ENCODE data around the gene TP53RK.

The TP53RK gene

DNA sequence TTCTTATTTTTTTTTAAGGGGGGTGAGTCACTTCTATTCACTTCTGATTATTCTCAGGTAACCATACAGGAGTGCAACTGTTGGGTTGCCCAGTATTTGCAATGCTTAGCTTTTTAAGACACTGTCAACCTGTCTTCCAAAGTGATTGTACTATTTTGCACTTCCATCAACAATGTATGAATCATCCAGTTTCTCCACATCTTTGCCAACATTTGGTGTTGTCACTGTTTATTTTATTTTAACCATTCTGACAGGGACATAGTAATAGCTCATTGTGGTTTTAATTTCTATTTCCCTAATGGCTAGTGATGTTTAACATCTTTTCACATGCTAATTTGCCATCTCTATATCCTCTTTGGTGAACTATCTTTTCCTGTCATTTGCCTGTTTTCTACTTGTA lies 36.5 kb downstream of the TP53RK start:
- no peak overlapping the region for H3K27ac ChIP-seq (replicated peaks)
- peaks cover 30% of the 10 kb centered on the region for H3K27me3 ChIP-seq (ENCODE audit: insufficient read depth, poor library complexity, severe bottlenecking)
- no peak overlapping the region for H3K4me3 ChIP-seq (replicated peaks; ENCODE audit: insufficient read depth, low read length)
- TF ChIP-seq, protein P1, sequence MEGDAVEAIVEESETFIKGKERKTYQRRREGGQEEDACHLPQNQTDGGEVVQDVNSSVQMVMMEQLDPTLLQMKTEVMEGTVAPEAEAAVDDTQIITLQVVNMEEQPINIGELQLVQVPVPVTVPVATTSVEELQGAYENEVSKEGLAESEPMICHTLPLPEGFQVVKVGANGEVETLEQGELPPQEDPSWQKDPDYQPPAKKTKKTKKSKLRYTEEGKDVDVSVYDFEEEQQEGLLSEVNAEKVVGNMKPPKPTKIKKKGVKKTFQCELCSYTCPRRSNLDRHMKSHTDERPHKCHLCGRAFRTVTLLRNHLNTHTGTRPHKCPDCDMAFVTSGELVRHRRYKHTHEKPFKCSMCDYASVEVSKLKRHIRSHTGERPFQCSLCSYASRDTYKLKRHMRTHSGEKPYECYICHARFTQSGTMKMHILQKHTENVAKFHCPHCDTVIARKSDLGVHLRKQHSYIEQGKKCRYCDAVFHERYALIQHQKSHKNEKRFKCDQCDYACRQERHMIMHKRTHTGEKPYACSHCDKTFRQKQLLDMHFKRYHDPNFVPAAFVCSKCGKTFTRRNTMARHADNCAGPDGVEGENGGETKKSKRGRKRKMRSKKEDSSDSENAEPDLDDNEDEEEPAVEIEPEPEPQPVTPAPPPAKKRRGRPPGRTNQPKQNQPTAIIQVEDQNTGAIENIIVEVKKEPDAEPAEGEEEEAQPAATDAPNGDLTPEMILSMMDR (IDR thresholded peaks at IDR 0.05; ENCODE audit: insufficient read depth, low read length), result no peak
- TF ChIP-seq, protein P2, sequence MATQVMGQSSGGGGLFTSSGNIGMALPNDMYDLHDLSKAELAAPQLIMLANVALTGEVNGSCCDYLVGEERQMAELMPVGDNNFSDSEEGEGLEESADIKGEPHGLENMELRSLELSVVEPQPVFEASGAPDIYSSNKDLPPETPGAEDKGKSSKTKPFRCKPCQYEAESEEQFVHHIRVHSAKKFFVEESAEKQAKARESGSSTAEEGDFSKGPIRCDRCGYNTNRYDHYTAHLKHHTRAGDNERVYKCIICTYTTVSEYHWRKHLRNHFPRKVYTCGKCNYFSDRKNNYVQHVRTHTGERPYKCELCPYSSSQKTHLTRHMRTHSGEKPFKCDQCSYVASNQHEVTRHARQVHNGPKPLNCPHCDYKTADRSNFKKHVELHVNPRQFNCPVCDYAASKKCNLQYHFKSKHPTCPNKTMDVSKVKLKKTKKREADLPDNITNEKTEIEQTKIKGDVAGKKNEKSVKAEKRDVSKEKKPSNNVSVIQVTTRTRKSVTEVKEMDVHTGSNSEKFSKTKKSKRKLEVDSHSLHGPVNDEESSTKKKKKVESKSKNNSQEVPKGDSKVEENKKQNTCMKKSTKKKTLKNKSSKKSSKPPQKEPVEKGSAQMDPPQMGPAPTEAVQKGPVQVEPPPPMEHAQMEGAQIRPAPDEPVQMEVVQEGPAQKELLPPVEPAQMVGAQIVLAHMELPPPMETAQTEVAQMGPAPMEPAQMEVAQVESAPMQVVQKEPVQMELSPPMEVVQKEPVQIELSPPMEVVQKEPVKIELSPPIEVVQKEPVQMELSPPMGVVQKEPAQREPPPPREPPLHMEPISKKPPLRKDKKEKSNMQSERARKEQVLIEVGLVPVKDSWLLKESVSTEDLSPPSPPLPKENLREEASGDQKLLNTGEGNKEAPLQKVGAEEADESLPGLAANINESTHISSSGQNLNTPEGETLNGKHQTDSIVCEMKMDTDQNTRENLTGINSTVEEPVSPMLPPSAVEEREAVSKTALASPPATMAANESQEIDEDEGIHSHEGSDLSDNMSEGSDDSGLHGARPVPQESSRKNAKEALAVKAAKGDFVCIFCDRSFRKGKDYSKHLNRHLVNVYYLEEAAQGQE (IDR thresholded peaks at IDR 0.05; ENCODE audit: insufficient replicate concordance, low read depth), result no peak
- TF ChIP-seq SPI1 (IDR thresholded peaks at IDR 0.05; ENCODE audit: borderline replicate concordance, low read depth) (no peak), POLR2AphosphoS5 (IDR thresholded peaks at IDR 0.05; ENCODE audit: low read depth) (no peak), GABPA (IDR thresholded peaks at IDR 0.05; ENCODE audit: low read depth) (no peak)
- DNase-seq (ENCODE audit: low read depth in 1 of 2, low spot score in 1 of 2), result no peak

- no peak for DNase-seq (ENCODE audit: low read depth in 1 of 2, low spot score in 1 of 2)
- TF ChIP-seq POLR2AphosphoS5 (IDR thresholded peaks at IDR 0.05; ENCODE audit: low read depth), result no peak
- TF ChIP-seq, protein P1 (IDR thresholded peaks at IDR 0.05; ENCODE audit: insufficient read depth, low read length), result no peak
- no peak for TF ChIP-seq GABPA (IDR thresholded peaks at IDR 0.05; ENCODE audit: low read depth)
- no peak for TF ChIP-seq SPI1 (IDR thresholded peaks at IDR 0.05; ENCODE audit: borderline replicate concordance, low read depth)
- TF ChIP-seq, protein P2 (IDR thresholded peaks at IDR 0.05; ENCODE audit: insufficient replicate concordance, low read depth), result no peak
- no peak within 1 kb of the TSS for H3K4me3 ChIP-seq (replicated peaks; ENCODE audit: insufficient read depth, low read length)
- no peak within 1 kb of the TSS for H3K27ac ChIP-seq (replicated peaks)
- peaks cover 32% of the 10 kb centered on the region for H3K27me3 ChIP-seq (ENCODE audit: insufficient read depth, poor library complexity, severe bottlenecking)
These were observed 37.9 kb downstream of the TP53RK start, which contains the start of gene SLC13A3 for GRCh38 chr20:46651091-46651962. Gene SLC13A3, minus strand, starts transcription at chr20:46651459. Its CDS starts 38 bp downstream, at chr20:46651421.

- TF ChIP-seq, protein P1 (IDR thresholded peaks at IDR 0.05; ENCODE audit: insufficient read depth, low read length), result no peak
- no peak for TF ChIP-seq POLR2AphosphoS5 (IDR thresholded peaks at IDR 0.05; ENCODE audit: low read depth)
- TF ChIP-seq, protein P2 (IDR thresholded peaks at IDR 0.05; ENCODE audit: insufficient replicate concordance, low read depth), result no peak
- TF ChIP-seq GABPA (IDR thresholded peaks at IDR 0.05; ENCODE audit: low read depth), result no peak
- TF ChIP-seq SPI1 (IDR thresholded peaks at IDR 0.05; ENCODE audit: borderline replicate concordance, low read depth), result no peak
These were observed 38.6 kb downstream of the TP53RK start for GRCh38 chr20:46650575-46651090.

More at GRCh38 chr20:46650575-46651090, 38.6 kb downstream of the TP53RK start:
- Histone ChIP-seq H3K27ac (replicated peaks) (no peak overlapping the region), H3K27me3 (ENCODE audit: insufficient read depth, poor library complexity, severe bottlenecking) (peaks cover 32% of the 10 kb centered on the region), H3K4me3 (replicated peaks; ENCODE audit: insufficient read depth, low read length) (no peak overlapping the region)
- no peak for DNase-seq (ENCODE audit: low read depth in 1 of 2, low spot score in 1 of 2)
